Astrocyte of the cerebellum (primary cell): ENCODE results near the gene GJA1.
A peak's percentile ranks its signal among the peaks of the same experiment; 100 is the strongest.

Experiments used
- DNase-seq: peaks from one replicate; pipeline ENCODE4 v3.0.0-alpha.2; 2011; ENCODE audit warnings: low read depth
- H3K4me3 ChIP-seq: 2 replicates; pipeline ENCODE4 v1.5.1; 2011; ENCODE audit warnings: mild to moderate bottlenecking, low read depth, low read length, moderate library complexity
- in situ Hi-C: cut with HindIII; loops from 2 replicates; pipeline ENCODE4 v1.10.0; 2017; ENCODE audit warnings: low sequenced_read_pairs
- TF ChIP-seq, protein P1 (sequence below): IDR thresholded peaks from 2 replicates; pipeline ENCODE4 v1.5.1; 2012; ENCODE audit warnings: low read length, low read depth, moderate library complexity, mild to moderate bottlenecking; ENCODE audit errors: missing control alignments

The GJA1 gene

DNA sequence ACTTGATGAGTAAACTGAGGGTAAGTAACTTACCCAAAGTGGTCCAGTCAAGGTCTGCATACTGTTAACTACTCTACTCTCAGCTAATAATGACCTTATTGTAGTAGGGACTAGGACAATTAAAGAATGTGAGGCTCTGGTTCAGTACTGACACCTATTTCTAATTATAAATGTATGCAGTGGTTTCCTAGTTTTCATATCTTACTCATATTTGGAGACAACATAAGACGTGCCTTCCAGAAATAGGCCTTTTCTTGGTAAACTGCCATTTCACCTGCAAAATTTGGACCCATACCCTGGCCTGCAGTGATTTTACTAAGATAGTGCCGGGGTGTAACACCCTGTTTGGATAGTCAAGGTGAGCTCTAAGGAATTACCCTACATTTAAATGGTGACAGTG, 24.7 kb downstream of the GJA1 start:
- in situ Hi-C loops: no loop called here
- DNase-seq: no peak
- TF ChIP-seq, protein P1, sequence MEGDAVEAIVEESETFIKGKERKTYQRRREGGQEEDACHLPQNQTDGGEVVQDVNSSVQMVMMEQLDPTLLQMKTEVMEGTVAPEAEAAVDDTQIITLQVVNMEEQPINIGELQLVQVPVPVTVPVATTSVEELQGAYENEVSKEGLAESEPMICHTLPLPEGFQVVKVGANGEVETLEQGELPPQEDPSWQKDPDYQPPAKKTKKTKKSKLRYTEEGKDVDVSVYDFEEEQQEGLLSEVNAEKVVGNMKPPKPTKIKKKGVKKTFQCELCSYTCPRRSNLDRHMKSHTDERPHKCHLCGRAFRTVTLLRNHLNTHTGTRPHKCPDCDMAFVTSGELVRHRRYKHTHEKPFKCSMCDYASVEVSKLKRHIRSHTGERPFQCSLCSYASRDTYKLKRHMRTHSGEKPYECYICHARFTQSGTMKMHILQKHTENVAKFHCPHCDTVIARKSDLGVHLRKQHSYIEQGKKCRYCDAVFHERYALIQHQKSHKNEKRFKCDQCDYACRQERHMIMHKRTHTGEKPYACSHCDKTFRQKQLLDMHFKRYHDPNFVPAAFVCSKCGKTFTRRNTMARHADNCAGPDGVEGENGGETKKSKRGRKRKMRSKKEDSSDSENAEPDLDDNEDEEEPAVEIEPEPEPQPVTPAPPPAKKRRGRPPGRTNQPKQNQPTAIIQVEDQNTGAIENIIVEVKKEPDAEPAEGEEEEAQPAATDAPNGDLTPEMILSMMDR: no peak
- no peak overlapping the region for H3K4me3 ChIP-seq

DNA sequence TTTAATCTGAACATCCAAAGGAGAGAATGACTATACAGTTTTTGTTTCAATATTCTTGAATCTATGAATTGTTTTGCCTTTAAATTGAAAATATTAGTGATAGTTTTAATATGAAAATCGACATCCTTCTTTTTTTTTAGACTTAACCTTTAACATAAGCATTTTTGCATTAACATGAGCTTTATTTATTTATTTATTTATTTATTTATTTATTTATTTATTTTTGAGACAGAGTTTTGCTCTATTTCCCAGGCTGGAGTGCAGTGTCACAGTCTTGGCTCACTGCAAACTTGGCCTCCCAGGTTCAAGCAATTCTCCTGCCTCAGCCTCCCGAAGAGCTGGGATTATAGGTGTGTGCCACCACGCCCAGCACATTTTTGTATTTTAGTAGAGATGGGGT, 27.6 kb downstream of the GJA1 start:
- DNase-seq: no peak
- TF ChIP-seq, protein P1: no peak
- in situ Hi-C loops: no loop called here
- no peak overlapping the region for H3K4me3 ChIP-seq

DNA sequence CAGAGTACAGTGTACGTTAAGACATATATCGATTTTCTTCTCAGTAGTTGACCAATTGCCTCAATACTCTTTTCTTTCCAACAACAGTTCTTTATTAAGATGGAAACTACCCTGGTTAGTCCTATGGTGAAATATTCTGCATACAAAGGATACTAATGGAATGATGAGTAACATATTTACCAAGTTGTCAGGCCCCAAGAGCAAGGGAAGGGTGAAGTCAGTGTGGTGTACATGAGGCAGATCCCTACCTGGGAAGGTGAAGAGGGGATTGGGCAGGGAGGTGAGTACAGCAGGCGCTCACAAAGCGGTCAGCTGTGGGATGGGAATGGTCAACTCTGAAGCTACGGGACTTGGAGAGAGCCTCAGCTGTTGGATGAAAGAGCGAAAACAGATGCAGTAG, 29.7 kb downstream of the GJA1 start:
- in situ Hi-C loops: no loop called here
- TF ChIP-seq, protein P1: no peak
- DNase-seq: no peak
- no peak overlapping the region for H3K4me3 ChIP-seq

DNA sequence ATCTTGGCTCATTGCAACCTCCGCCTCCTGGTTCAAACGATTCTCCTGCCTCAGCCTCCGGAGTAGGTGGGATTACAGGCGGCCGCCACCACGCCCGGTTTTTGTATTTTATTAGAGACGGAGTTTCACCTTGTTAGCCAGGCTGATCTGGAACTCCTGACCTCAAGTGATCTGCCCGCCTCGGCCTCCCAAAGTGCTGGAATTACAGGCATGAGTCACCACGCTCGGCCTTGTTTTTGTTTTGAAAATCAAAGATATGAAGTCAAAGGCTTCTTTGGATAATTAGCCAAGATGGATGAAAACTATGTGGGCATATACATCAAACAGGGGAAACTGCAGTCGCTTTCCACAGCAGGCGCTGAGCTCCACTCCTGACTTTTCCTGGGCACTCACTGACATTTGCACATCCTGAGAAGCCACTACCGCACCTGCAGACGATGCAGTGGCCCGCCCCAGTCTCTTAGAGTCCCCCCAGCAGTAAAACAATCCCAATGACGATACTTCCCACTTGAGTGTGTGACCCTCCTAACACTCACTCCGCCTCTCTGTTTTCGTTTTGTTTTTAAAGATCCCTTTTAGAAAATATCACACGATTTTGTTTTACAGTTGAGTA, 44.1 kb downstream of the GJA1 start:
- in situ Hi-C loops: no loop called here
- no peak for DNase-seq
- TF ChIP-seq, protein P1: no peak
- no peak overlapping the region for H3K4me3 ChIP-seq

DNA sequence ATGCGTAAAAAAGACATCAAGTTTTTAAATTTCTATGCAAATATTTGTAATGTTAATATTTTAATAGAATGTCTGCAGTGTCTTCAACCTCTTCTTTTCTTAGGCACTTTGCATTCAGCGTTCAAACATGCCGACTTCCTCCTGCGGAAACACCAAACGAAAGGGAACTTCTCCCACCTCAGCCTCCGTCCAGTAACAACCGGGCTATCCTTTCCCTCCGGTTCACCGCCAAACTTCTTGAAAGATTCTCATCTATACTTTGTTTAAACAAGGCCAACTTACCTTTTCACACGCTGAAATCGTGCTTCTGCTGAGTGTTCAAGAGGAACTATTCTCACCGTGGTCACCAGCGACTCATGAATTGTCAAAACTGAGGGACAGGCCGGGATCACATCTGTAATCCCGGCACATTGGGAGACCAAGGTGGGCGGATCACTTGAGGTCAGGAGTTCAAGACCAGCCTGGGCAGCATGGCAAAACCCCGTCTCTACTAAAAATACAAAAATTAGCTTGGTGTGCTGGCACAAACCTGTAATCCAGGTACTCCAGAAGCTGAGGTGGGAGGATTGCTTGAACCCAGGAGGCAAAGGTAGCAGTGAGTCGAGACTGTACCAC, 44.8 kb downstream of the GJA1 start:
- no peak for DNase-seq
- in situ Hi-C loops: no loop called here
- TF ChIP-seq, protein P1: no peak
- H3K4me3 ChIP-seq: no peak overlapping the region

DNA sequence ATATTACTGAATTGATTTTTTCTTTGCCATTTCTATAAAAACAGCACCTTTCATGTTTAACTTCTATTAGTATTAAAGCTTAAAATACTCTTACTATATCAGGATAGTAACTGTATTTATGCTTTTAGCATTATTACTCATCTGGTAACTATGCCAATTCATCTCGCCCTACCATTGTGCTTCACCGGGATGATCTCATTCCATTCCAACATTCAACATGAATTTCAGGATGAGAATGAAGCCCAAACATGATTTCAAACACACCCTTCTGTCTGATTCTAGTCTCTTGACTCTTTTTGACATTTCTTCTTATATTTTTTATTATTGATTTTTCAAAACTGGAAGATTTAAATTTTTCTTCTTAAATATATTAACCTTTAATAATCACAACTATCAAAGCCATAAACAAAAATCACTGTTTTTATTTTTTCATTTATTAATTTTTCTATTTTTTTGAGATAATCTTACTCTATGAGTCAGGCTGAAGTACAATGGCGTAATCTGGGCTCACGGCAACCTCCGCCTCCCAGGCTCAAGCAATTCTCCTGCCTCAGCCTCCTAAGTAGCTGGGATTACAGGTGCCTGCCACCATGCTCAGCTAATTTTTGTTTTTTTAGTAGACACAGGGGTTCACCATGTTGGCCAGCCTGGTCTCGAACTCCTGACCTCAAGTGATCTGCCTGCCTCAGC, 46.7 kb downstream of the GJA1 start:
- peak; percentile 63 for DNase-seq
- TF ChIP-seq, protein P1: no peak

More for the DNA sequence above, 46.7 kb downstream of the GJA1 start:
- H3K4me3 ChIP-seq: no peak overlapping the region
- in situ Hi-C loops: no loop called here
